Heart left ventricle (tissue), 16 donors: ENCODE results near the gene HTRA2. TPM values are rescaled to one million over a fixed set of nuclear protein-coding genes. Genes with fewer than 3 reads are reported as not detected.
A peak's percentile ranks its signal among the peaks of the same experiment; 100 is the strongest.

Experiments used
- ATAC-seq, 4 donors: fragments of 200-7000 bp; cut with Tn5 transposase; one replicate each; pipeline ENCODE4 v1.9.1; 2020 to 2022; ENCODE audit warnings: moderate library complexity in 4 of 4, mild to moderate bottlenecking in 3 of 4, moderate number of reproducible peaks in 1 of 4
- DNase-seq, 5 donors: peaks; one replicate each; pipeline ENCODE4 v3.0.0-alpha.2; 2020
- H3K27ac ChIP-seq, 12 donors: fragments of 200-600 bp; sonication (generic) in 4 of 12; one replicate each; pipeline versions ENCODE4 v1.5.0 to v1.8.0; 2016 to 2022; ENCODE audit warnings: mild to moderate bottlenecking in 2 of 12
- H3K27me3 ChIP-seq, 9 donors: fragments of 200-600 bp; sonication (generic) in 2 of 9; one replicate each; pipeline versions ENCODE4 v1.5.1 to v1.8.0; 2016 to 2022; ENCODE audit warnings: mild to moderate bottlenecking in 3 of 9
- H3K36me3 ChIP-seq, 9 donors: fragments of 200-600 bp; sonication (generic) in 2 of 9; one replicate each; pipeline versions ENCODE4 v1.5.0 to v1.8.0; 2018 to 2022; ENCODE audit warnings: mild to moderate bottlenecking in 2 of 9
- H3K4me1 ChIP-seq, 12 donors: fragments of 200-600 bp; sonication (generic) in 4 of 12; one replicate each; pipeline versions ENCODE4 v1.5.0 to v1.8.0; 2016 to 2022; ENCODE audit warnings: mild to moderate bottlenecking in 3 of 12
- H3K4me3 ChIP-seq, 12 donors: fragments of 200-600 bp; sonication (generic) in 4 of 12; one replicate each; pipeline versions ENCODE4 v1.5.0 to v1.8.0; 2017 to 2022; ENCODE audit warnings: mild to moderate bottlenecking in 9 of 12, moderate library complexity in 4 of 12
- H3K9me3 ChIP-seq, 12 donors: fragments of 200-600 bp; sonication (generic) in 4 of 12; one replicate each; pipeline versions ENCODE4 v1.5.0 to v1.8.0; 2016 to 2022; ENCODE audit warnings: mild to moderate bottlenecking in 1 of 12
- POLR2A ChIP-seq, 2 donors: fragments of 450-650 bp; IDR thresholded peaks; one replicate each; pipeline ENCODE4 v1.6.1; 2017; ENCODE audit warnings: antibody characterized with exemption in 2 of 2, mild to moderate bottlenecking in 2 of 2, moderate library complexity in 2 of 2
- WGBS, 4 donors: extraction: QIAGEN DNeasy Blood & Tissue Kit in 2 of 4; methylation state at CpG; one replicate each; pipeline versions ENCODE4 v1.1.5 to v1.1.7; 2013 to 2018; 5-methylcytosine and 5-hydroxymethylcytosine counted together
- intact Hi-C, 10 donors: fragments of 100-400 bp; cut with DNase I; formaldehyde crosslinking; loops; one replicate each; pipeline versions ENCODE4 v1.11.1 to v1.14.2; 2022
- polyA plus RNA-seq, 2 donors: library from polyadenylated mRNA; stranded (reverse); fragments of 200-250 nt; gene quantifications; one replicate each; pipeline ENCODE4 v1.2.3, GENCODE V29; 2013
- total RNA-seq, 9 donors: library from RNA; depleted of rRNA in 2 of 9; stranded (reverse); fragments of >200 nt in 2 of 9; fragmentation: NEBNext Ultra II Directional in 3 of 9; extraction: Animal tissue kit (Norgen Biotek cat#: 25700) in 3 of 9; gene quantifications; one replicate each; pipeline versions ENCODE4 v1.1.0 to v1.2.4, GENCODE V29; 2016 to 2023
- TF ChIP-seq, protein P1 (sequence below), 12 donors: fragments of 200-600 bp; sonication (generic) in 4 of 12; IDR thresholded peaks; one replicate each; pipeline versions ENCODE4 v1.5.0 to v1.8.0; 2018 to 2022; ENCODE audit warnings: antibody characterized with exemption in 12 of 12, mild to moderate bottlenecking in 5 of 12
- donor health status: ischemic (EF 13 %, LVEDD 7.1; RV severe dilation, severe dysfunction).
- donor health status: healthy with polysubstance abuse.
- donor health status: DM: no; HTN: yes; CAD: no.
- donor health status: DM: no; HTN: no; CAD: no.
- donor health status: ischemic (EF 25% LVEDD 6.9; RV normal size, moderate dysfunction).
- donor health status: ischemic (EF 25% LVEDD 5.7; RV mildly dilated, moderate dysfunction).
- donor health status: healthy.
- donor health status: DM: yes; HTN: yes; CAD: no.
- donor health status: ischemic (EF 35%, LVEDD 5.7; RV mildly dilated, moderate dysfunction).
- donor health status: nonischemic (EF 11% LVEDD 7.7; RV severe dilation, severe dysfunction).
- donor health status: DM: yes; HTN: yes; CAD: no.
- donor health status: PGD.
- donor health status: ischemic (EF 29% LVEDD 5.4; RV normal size, mild dysfunction).
- donor health status: nonischemic (EF 23%, LVEDD 6.1; RV moderate dilation, normal function).

HTRA2 gene
- total and polyA plus RNA-seq, 11 donors, result 23.6 to 45.4 (median 24.8) TPM

DNA sequence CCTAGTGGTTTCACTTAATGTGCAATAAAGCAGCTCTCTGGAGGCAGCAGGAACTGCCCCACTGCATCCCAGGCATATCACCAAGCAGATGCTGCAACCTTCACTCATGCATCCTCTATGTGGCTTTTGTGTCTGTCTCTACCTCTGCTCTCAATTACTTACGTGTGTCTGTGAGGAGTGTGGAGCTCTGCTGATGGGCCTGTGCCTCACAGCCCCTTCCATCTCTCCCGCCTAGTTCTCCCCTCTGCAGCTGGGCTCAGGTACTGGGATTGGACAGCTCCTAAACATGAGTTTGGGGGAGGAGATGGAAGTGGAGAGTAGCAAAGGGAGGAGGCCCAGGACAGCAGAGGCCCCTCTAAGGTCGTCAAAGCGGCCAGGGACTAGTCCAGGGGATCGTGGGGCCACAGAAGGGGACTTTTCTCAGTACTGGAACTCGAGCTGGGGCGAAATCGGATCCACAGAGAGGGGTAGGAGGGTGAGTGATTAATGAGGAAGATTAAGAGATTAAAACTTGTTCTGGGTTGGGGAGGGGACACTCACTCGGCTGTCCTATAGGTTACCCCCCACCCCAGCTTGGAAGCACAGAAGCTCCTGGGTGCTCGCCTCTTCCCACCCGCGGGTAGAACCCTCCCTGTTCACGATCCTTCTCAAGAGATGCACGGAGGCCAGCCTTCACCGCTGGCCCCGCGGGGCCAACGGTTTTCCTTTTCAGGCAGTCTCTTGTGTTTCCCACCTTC, 28.2 kb upstream of the HTRA2 start:
- no peak for ATAC-seq
- H3K9me3 ChIP-seq, result no peaks in the 10 kb centered on the region
- peaks cover 21 to 73% (median 35%) of the 10 kb centered on the region in 9 donors for H3K27me3 ChIP-seq
- no peak overlapping the region for H3K27ac ChIP-seq
- DNase-seq, result no peak
- WGBS, 4 donors, result 61 to 76% (median 73%) methylated on average over 18 of the region's 18 CpGs
- peak overlapping the region in 4 of 12 donors; percentile 59 to 87 (median 66) for H3K4me3 ChIP-seq
- intact Hi-C loops, result loop anchor here in 4 of 10 donors (5.0 kb wide), 3 partner anchors 76 to 86 kb away; no protein-coding TSS in a partner anchor
- TF ChIP-seq, protein P1, sequence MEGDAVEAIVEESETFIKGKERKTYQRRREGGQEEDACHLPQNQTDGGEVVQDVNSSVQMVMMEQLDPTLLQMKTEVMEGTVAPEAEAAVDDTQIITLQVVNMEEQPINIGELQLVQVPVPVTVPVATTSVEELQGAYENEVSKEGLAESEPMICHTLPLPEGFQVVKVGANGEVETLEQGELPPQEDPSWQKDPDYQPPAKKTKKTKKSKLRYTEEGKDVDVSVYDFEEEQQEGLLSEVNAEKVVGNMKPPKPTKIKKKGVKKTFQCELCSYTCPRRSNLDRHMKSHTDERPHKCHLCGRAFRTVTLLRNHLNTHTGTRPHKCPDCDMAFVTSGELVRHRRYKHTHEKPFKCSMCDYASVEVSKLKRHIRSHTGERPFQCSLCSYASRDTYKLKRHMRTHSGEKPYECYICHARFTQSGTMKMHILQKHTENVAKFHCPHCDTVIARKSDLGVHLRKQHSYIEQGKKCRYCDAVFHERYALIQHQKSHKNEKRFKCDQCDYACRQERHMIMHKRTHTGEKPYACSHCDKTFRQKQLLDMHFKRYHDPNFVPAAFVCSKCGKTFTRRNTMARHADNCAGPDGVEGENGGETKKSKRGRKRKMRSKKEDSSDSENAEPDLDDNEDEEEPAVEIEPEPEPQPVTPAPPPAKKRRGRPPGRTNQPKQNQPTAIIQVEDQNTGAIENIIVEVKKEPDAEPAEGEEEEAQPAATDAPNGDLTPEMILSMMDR (IDR thresholded peaks at IDR 0.05), result no peak
- TF ChIP-seq POLR2A (IDR thresholded peaks at IDR 0.05), result no peak
- peaks cover 12 to 73% (median 55%) of the 10 kb centered on the region in 12 donors for H3K4me1 ChIP-seq
- peaks cover 0 to 18% (median 15%) of the 10 kb centered on the region in 9 donors for H3K36me3 ChIP-seq

DNA sequence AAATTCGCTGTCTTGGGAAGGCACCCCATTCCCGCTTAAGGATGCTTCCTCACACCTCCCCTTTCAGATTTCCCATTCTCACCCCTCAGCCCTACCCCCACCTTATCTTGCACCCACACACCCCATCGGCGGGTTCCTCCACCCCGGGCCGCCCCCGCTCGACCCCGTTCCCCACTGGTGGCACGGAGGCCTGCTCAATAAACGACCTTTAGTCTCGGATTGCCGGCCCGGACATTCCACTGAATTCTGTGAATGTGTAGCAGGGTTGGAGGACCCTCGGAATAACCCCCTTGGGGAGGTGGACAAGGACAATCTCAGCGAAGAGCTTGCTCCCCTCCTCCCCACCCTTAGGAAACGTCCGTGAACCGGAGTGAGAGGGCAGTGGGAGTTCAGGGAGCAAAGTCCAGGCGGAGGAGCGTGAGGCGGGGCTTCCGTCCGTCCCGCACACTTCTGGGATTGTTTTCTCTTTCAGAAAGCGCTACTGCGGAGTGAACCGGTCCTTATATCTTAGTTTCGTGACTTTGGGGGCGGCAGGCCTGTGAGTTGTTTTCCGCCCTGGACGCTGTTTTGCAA, 27.5 kb upstream of the HTRA2 start:
- TF ChIP-seq POLR2A (IDR thresholded peaks at IDR 0.05), result no peak
- TF ChIP-seq, protein P1 (IDR thresholded peaks at IDR 0.05), result no peak
- DNase-seq (peak in 1 of 5 donors; percentile 44), ATAC-seq (no peak)
- peak overlapping the region in 11 of 12 donors; percentile 75 to 90 (median 84) for H3K27ac ChIP-seq
- H3K27me3 ChIP-seq, result peaks cover 21 to 69% (median 35%) of the 10 kb centered on the region in 9 donors
- no peaks in the 10 kb centered on the region for H3K9me3 ChIP-seq
- peaks cover 0 to 18% (median 15%) of the 10 kb centered on the region in 9 donors for H3K36me3 ChIP-seq
- intact Hi-C loops, result loop anchor here in 4 of 10 donors (5.0 kb wide), 3 partner anchors 75 to 85 kb away; no protein-coding TSS in a partner anchor
- peak overlapping the region; percentile 36 to 87 (median 62) for H3K4me3 ChIP-seq
- peaks cover 14 to 79% (median 60%) of the 10 kb centered on the region in 12 donors for H3K4me1 ChIP-seq
- 9 to 15% (median 12%) methylated on average over 31 to 32 of the region's 32 CpGs for WGBS, 4 donors

DNA sequence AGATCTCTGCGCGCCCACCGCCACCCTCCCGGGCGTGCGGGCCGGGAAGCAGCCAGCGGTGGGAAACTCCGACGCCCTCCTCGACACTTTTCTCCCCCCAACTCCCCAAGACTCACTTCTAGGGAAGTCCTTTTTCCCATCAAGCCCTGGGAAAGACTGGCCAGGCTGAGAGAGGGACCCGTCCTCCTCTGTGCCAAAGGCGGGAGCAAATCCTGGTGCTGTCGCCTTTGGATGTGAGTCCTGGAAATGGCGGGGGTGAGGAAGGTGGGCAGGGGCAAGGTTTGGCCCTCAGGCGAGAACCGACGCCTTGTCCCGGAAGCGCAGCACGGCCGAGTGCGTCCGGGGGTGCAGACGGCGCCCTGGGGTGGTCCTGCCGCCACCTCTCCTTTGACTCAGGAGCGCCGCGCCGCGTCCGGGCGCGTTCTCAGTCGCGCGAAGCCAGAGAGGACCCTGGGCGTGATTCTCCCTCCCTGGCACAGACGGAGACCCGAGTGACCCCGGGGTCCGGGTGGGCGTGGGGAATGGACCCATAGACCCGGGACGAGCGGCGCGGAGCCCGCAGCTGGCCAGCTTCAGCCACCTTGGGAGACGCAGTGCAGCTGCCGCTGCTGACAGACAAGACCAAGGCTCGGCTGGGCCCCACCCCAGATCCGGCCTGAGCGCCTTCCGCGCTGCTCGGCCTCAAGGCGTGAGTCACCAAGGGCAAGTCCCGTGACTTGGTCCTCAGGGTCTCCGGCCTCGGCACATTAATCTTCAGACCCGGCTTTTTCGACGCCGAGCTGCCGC, 26.8 kb upstream of the HTRA2 start:
- Histone ChIP-seq H3K4me1 (peaks cover 10 to 75% (median 54%) of the 10 kb centered on the region in 12 donors), H3K4me3 (peak overlapping the region; percentile 36 to 87 (median 62)), H3K9me3 (no peaks in the 10 kb centered on the region), H3K27ac (peak overlapping the region; percentile 72 to 90 (median 84)), H3K36me3 (peaks cover 0 to 18% (median 15%) of the 10 kb centered on the region in 9 donors), H3K27me3 (peaks cover 17 to 63% (median 33%) of the 10 kb centered on the region in 9 donors)
- intact Hi-C loops, result loop anchor here in 4 of 10 donors (1.0 to 5.0 kb wide), 4 partner anchors 26 to 84 kb away; partner anchors contain the start of genes AUP1 (in 1 of the 4) and HTRA2 (in 1 of the 4)
- TF ChIP-seq POLR2A (IDR thresholded peaks at IDR 0.05), result peak in 1 of 2 donors; percentile 71
- TF ChIP-seq, protein P1 (IDR thresholded peaks at IDR 0.05), result peak in 7 of 12 donors; percentile 7 to 53 (median 39)
- DNase-seq (peak; percentile 85 to 92 (median 90)), ATAC-seq (peak; percentile 32 to 74 (median 73))
- WGBS, 4 donors, result 0 to 4% (median 1%) methylated on average over 23 to 67 of the region's 67 CpGs
